Testis (tissue), 3 donors: ENCODE results near the gene ANO3. TPM values are rescaled to one million over a fixed set of nuclear protein-coding genes. Genes with fewer than 3 reads are reported as not detected.

Experiments
- DNase-seq: peaks from one replicate; pipeline ENCODE4 v3.0.0-alpha.2; 2019
- H3K27ac ChIP-seq, 2 donors: fragments of 200-600 bp; sonication (generic); one replicate each; pipeline ENCODE4 v1.5.1; 2019
- H3K27me3 ChIP-seq: fragments of 200-600 bp; sonication (generic); one replicate; pipeline ENCODE4 v1.5.1; 2019
- H3K36me3 ChIP-seq: fragments of 200-600 bp; sonication (generic); one replicate; pipeline ENCODE4 v1.5.1; 2017; ENCODE audit warnings: low read depth; ENCODE audit errors: missing control alignments
- H3K4me1 ChIP-seq: fragments of 200-600 bp; sonication (generic); one replicate; pipeline ENCODE4 v1.5.1; 2019
- H3K4me3 ChIP-seq, 2 donors: fragments of 200-600 bp; sonication (generic); one replicate each; pipeline ENCODE4 v1.5.1; 2017 to 2019
- H3K9me3 ChIP-seq: fragments of 200-600 bp; sonication (generic); one replicate; pipeline ENCODE4 v1.5.1; 2017
- POLR2A ChIP-seq: fragments of 450-650 bp; IDR thresholded peaks from one replicate; pipeline ENCODE4 v1.6.1; 2017; ENCODE audit warnings: antibody characterized with exemption, mild to moderate bottlenecking, moderate library complexity
- WGBS, 2 donors: methylation state at CpG; one replicate each; pipeline ENCODE4 v1.1.5; 2018; 5-methylcytosine and 5-hydroxymethylcytosine counted together
- intact Hi-C: fragments of 100-400 bp; cut with DNase I; formaldehyde crosslinking; loops from one replicate; pipeline ENCODE4 v1.15.1; 2023; ENCODE audit warnings: low total_unique reads
- polyA plus RNA-seq: library from polyadenylated mRNA; stranded (reverse); fragments of 350-450 nt; fragmentation: Illumina TruSeq; extraction: RNeasy Lipid Tissue Mini Kit (QIAGEN cat#74804); gene quantifications from one replicate; pipeline ENCODE4 v1.2.3, GENCODE V29; 2014; ENCODE audit warnings: low read depth, low replicate concordance; ENCODE audit not compliant: insufficient read depth
- total RNA-seq, 2 donors: library from RNA; depleted of rRNA; stranded (reverse); fragments of >200 nt; gene quantifications; one replicate each; pipeline ENCODE4 v1.2.3, GENCODE V29; 2016
- TF ChIP-seq, protein P1 (sequence below), 3 experiments: fragments of 450-650 bp in 2 of 3; fragments of 200-600 bp in 1 of 3; sonication (generic) in 1 of 3; IDR thresholded peaks; one replicate each; pipeline ENCODE4 v1.5.1; 2016 to 2019; ENCODE audit warnings: antibody characterized with exemption in 3 of 3, mild to moderate bottlenecking in 2 of 3, moderate library complexity in 1 of 3

ANO3 gene
- total and polyA plus RNA-seq, 3 donors from 2014 or later: 1.9 to 2.4 (median 2.2) TPM

GRCh38 chr11:26651916-26652315, 320.0 kb downstream of the ANO3 start:
- H3K36me3 ChIP-seq: no peaks in the 10 kb centered on the region
- no peak for TF ChIP-seq POLR2A
- TF ChIP-seq, protein P1, sequence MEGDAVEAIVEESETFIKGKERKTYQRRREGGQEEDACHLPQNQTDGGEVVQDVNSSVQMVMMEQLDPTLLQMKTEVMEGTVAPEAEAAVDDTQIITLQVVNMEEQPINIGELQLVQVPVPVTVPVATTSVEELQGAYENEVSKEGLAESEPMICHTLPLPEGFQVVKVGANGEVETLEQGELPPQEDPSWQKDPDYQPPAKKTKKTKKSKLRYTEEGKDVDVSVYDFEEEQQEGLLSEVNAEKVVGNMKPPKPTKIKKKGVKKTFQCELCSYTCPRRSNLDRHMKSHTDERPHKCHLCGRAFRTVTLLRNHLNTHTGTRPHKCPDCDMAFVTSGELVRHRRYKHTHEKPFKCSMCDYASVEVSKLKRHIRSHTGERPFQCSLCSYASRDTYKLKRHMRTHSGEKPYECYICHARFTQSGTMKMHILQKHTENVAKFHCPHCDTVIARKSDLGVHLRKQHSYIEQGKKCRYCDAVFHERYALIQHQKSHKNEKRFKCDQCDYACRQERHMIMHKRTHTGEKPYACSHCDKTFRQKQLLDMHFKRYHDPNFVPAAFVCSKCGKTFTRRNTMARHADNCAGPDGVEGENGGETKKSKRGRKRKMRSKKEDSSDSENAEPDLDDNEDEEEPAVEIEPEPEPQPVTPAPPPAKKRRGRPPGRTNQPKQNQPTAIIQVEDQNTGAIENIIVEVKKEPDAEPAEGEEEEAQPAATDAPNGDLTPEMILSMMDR (IDR thresholded peaks at IDR 0.05): no peak
- no peaks in the 10 kb centered on the region for H3K9me3 ChIP-seq
- H3K27me3 ChIP-seq: no peaks in the 10 kb centered on the region
- no peak overlapping the region for H3K4me3 ChIP-seq
- intact Hi-C loops: no loop called here
- H3K4me1 ChIP-seq: no peaks in the 10 kb centered on the region
- no peak for DNase-seq
- no peak overlapping the region for H3K27ac ChIP-seq
- WGBS, 2 donors: 75 to 83% methylated on average over 6 of the region's 6 CpGs

DNA sequence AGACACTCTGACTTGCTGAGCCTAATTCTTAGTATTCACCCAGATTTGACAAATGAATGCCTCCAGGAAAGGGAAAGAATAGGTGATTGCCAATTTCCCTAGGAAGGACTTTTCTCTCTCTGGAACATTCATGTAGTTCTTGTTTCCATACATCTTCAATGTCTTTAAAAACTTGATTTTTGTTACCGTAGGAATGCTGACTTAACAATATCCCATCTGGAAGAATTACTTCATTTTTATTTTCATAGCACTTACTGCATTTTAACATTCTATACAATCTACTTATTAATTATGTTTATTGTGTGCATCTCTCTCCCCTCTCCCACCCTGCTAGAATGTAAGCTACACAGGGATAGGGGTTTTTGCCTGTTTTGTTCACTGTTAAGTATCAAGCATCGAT, 323.4 kb downstream of the ANO3 start:
- intact Hi-C loops: no loop called here
- Histone ChIP-seq H3K27me3 (no peaks in the 10 kb centered on the region), H3K4me1 (no peaks in the 10 kb centered on the region), H3K27ac (no peak overlapping the region), H3K9me3 (no peaks in the 10 kb centered on the region), H3K36me3 (no peaks in the 10 kb centered on the region), H3K4me3 (no peak overlapping the region)
- WGBS, 2 donors: 85 to 90% methylated on average over 2 of the region's 2 CpGs
- TF ChIP-seq POLR2A: no peak
- TF ChIP-seq, protein P1 (IDR thresholded peaks at IDR 0.05): no peak
- DNase-seq: no peak

- no peak overlapping the region for H3K27ac ChIP-seq
- H3K4me3 ChIP-seq: no peak overlapping the region
- no peaks in the 10 kb centered on the region for H3K27me3 ChIP-seq
- WGBS, 2 donors: 36 to 50% methylated on average over 1 of the region's 1 CpG
- H3K4me1 ChIP-seq: no peaks in the 10 kb centered on the region
- DNase-seq: no peak
- intact Hi-C loops: no loop called here
- no peaks in the 10 kb centered on the region for H3K9me3 ChIP-seq
- H3K36me3 ChIP-seq: no peaks in the 10 kb centered on the region
- no peak for TF ChIP-seq POLR2A
- TF ChIP-seq, protein P1 (IDR thresholded peaks at IDR 0.05): no peak
Measured at GRCh38 chr11:26662916-26663315, 331.0 kb downstream of the ANO3 start.

DNA sequence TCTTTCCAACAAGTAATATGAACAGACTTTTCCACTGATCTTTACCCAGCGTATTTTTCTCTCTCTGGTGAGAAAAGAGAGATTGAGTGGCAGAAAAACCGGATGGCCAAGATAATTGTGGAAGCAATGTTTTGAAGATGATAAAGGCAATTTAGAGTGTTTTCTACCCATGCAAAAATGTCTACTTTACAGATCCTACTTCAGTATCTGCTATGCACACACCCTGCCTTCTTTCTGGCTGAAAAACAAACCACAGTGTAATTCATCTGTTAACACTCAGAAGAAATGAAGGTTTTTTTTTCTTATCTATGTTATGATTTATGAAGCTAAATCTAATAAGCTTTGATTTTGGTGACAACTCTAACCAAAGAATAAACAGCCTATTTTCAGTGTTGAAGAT, 333.1 kb downstream of the ANO3 start:
- no peak for DNase-seq
- intact Hi-C loops: no loop called here
- Histone ChIP-seq H3K36me3 (no peaks in the 10 kb centered on the region), H3K9me3 (no peaks in the 10 kb centered on the region), H3K27me3 (no peaks in the 10 kb centered on the region), H3K27ac (no peak overlapping the region), H3K4me3 (no peak overlapping the region), H3K4me1 (no peaks in the 10 kb centered on the region)
- no peak for TF ChIP-seq POLR2A
- TF ChIP-seq, protein P1 (IDR thresholded peaks at IDR 0.05): no peak
- WGBS, 2 donors: 59 to 78% methylated on average over 2 of the region's 2 CpGs

DNA sequence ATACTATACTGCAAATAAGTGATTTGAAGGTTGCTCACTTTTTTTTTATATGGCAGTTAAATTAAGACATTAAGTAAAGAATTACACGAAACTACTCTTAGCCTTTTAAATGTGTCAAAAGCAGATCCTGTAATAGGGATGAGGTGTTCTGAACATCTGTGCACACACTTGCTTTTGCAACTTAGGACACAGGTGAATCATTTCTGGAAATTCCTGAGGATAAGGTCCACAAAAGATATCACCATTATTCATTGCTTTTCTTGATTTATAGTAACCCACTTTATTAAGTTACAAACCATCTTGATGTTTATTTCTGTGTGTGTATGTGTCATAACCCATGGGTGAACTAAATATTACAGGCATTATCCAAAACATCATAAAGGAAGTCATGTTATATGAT, 334.0 kb downstream of the ANO3 start:
- 74 to 76% methylated on average over 1 of the region's 1 CpG for WGBS, 2 donors
- no peak overlapping the region for H3K4me3 ChIP-seq
- intact Hi-C loops: no loop called here
- no peaks in the 10 kb centered on the region for H3K27me3 ChIP-seq
- H3K36me3 ChIP-seq: no peaks in the 10 kb centered on the region
- no peaks in the 10 kb centered on the region for H3K4me1 ChIP-seq
- no peak for DNase-seq
- no peaks in the 10 kb centered on the region for H3K9me3 ChIP-seq
- TF ChIP-seq, protein P1 (IDR thresholded peaks at IDR 0.05): no peak
- TF ChIP-seq POLR2A: no peak
- no peak overlapping the region for H3K27ac ChIP-seq
